Measurements from ENCODE around the gene CCDC78.

The CCDC78 gene

GRCh38 chr16:769934-770333, 43.7 kb upstream of the CCDC78 start:
- no peaks in the 10 kb centered on the region for H3K9me3 ChIP-seq
- TF ChIP-seq CTCF (IDR thresholded peaks at IDR 0.05; ENCODE audit: low read depth, low read length) = no peak

GRCh38 chr16:769184-769784, 43.0 kb upstream of the CCDC78 start:
- no peaks in the 10 kb centered on the region for H3K9me3 ChIP-seq
- no peak overlapping the region for H3K4me3 ChIP-seq (ENCODE audit: low read depth, low read length)
- H3K27me3 ChIP-seq = no peaks in the 10 kb centered on the region
- TF ChIP-seq CTCF (IDR thresholded peaks at IDR 0.05; ENCODE audit: low read depth, low read length) = no peak
- H3K4me1 ChIP-seq = no peaks in the 10 kb centered on the region
- DNase-seq = no peak
- H3K36me3 ChIP-seq = no peaks in the 10 kb centered on the region

More at GRCh38 chr16:769934-770333, 43.7 kb upstream of the CCDC78 start:
- no peaks in the 10 kb centered on the region for H3K4me1 ChIP-seq
- H3K4me3 ChIP-seq (ENCODE audit: low read depth, low read length) = no peak overlapping the region
- no peaks in the 10 kb centered on the region for H3K36me3 ChIP-seq
- no peaks in the 10 kb centered on the region for H3K27me3 ChIP-seq
- no peak for DNase-seq

GRCh38 chr16:768428-768827, 42.2 kb upstream of the CCDC78 start:
- Histone ChIP-seq H3K9me3 (no peaks in the 10 kb centered on the region), H3K36me3 (no peaks in the 10 kb centered on the region), H3K27me3 (no peaks in the 10 kb centered on the region), H3K4me1 (no peaks in the 10 kb centered on the region), H3K4me3 (ENCODE audit: low read depth, low read length) (no peak overlapping the region)
- TF ChIP-seq CTCF (IDR thresholded peaks at IDR 0.05; ENCODE audit: low read depth, low read length) = no peak
- DNase-seq = no peak

GRCh38 chr16:767743-768235, 41.5 kb upstream of the CCDC78 start:
- Histone ChIP-seq H3K4me1 (no peaks in the 10 kb centered on the region), H3K36me3 (no peaks in the 10 kb centered on the region), H3K27me3 (no peaks in the 10 kb centered on the region), H3K4me3 (ENCODE audit: low read depth, low read length) (no peak overlapping the region), H3K9me3 (no peaks in the 10 kb centered on the region)
- no peak for TF ChIP-seq CTCF (IDR thresholded peaks at IDR 0.05; ENCODE audit: low read depth, low read length)
- no peak for DNase-seq

GRCh38 chr16:766820-767640, 40.8 kb upstream of the CCDC78 start:
- no peak for DNase-seq
- Histone ChIP-seq H3K4me3 (ENCODE audit: low read depth, low read length) (no peak overlapping the region), H3K36me3 (no peaks in the 10 kb centered on the region), H3K27me3 (no peaks in the 10 kb centered on the region), H3K9me3 (no peaks in the 10 kb centered on the region), H3K4me1 (no peaks in the 10 kb centered on the region)
- no peak for TF ChIP-seq CTCF (IDR thresholded peaks at IDR 0.05; ENCODE audit: low read depth, low read length)
